RWPE1 (cell line): ENCODE data around the gene CIAPIN1.

ENCODE experiments used
- CTCF ChIA-PET: fragments of 350-600 bp; sonication (Branson Sonifier 250); formaldehyde crosslinking; extraction: SDS; loops from one replicate; lab custom pipeline; 2021; lab: Yijun Ruan, JAX
- POLR2A ChIA-PET: fragments of 400-600 bp; formaldehyde crosslinking; extraction: SDS; loops from one replicate; lab custom pipeline; 2020; ENCODE audit warnings: antibody characterized with exemption; ENCODE audit not compliant: low non-redundant PET; lab: Yijun Ruan, JAX
- DNase-seq: peaks from one replicate; pipeline ENCODE4 v3.0.0; 2012; ENCODE audit warnings: low spot score
- H3K27ac ChIP-seq: fragments of 450-650 bp; 2 replicates; pipeline ENCODE4 v1.5.1; 2017
- CTCF ChIP-seq: fragments of 450-650 bp; conservative IDR thresholded peaks from 2 replicates; pipeline ENCODE4 v1.5.1; 2017; ENCODE audit warnings: low read depth, mild to moderate bottlenecking

The CIAPIN1 gene

GRCh38 chr16:57485091-57485915 is 38.1 kb upstream of the CIAPIN1 start:
- no peak for DNase-seq
- CTCF ChIA-PET = interaction anchor here (0.6 to 1.6 kb wide), 4 partner anchors 23 to 93 kb away, joined by 3 to 7 read pairs (median 4); partner anchors contain the start of gene POLR2C
- TF ChIP-seq CTCF = no peak
- H3K27ac ChIP-seq = peak overlapping the region; percentile 48; the same call in 1 of the 2 replicates
- POLR2A ChIA-PET = interaction anchor here (1.0 kb wide), 1 partner anchor 23 kb away, joined by 3 read pairs; the partner anchor contains the start of gene POLR2C

GRCh38 chr16:57484515-57485005 is 37.4 kb upstream of the CIAPIN1 start:
- no peak for DNase-seq
- H3K27ac ChIP-seq = no peak overlapping the region
- ChIA-PET CTCF (interaction anchor here (1.1 kb wide), 1 partner anchor 22 kb away, joined by 4 read pairs; the partner anchor contains the start of gene POLR2C), POLR2A (no interaction called here)
- no peak for TF ChIP-seq CTCF

GRCh38 chr16:57483725-57484514 is 36.7 kb upstream of the CIAPIN1 start:
- CTCF ChIA-PET = interaction anchor here (0.9 kb wide), 1 partner anchor 9 kb away, joined by 3 read pairs; no protein-coding TSS in a partner anchor
- H3K27ac ChIP-seq = no peak overlapping the region
- no peak for DNase-seq
- TF ChIP-seq CTCF = no peak
- POLR2A ChIA-PET = no interaction called here

- POLR2A ChIA-PET = no interaction called here
- TF ChIP-seq CTCF = no peak
- H3K27ac ChIP-seq = no peak overlapping the region
- no peak for DNase-seq
- CTCF ChIA-PET = interaction anchor here (0.7 to 0.9 kb wide), 3 partner anchors 8 to 37 kb away, joined by 3 to 4 read pairs (median 3); no protein-coding TSS in a partner anchor
Observed at GRCh38 chr16:57482845-57483545, 35.8 kb upstream of the CIAPIN1 start.

- CTCF ChIA-PET = interaction anchor here (0.6 to 1.3 kb wide), 2 partner anchors 19 to 348 kb away, joined by 3 read pairs; partner anchors contain the start of gene POLR2C
- H3K27ac ChIP-seq = no peak overlapping the region
- POLR2A ChIA-PET = no interaction called here
- no peak for DNase-seq
- TF ChIP-seq CTCF = no peak
Observed at GRCh38 chr16:57481421-57481820, 34.2 kb upstream of the CIAPIN1 start.
